ENCODE results near the gene NR6A1.

NR6A1 gene

GRCh38 chr9:124514125-124514524 lies 257.0 kb downstream of the NR6A1 start:
- DNase-seq = no peak

DNA sequence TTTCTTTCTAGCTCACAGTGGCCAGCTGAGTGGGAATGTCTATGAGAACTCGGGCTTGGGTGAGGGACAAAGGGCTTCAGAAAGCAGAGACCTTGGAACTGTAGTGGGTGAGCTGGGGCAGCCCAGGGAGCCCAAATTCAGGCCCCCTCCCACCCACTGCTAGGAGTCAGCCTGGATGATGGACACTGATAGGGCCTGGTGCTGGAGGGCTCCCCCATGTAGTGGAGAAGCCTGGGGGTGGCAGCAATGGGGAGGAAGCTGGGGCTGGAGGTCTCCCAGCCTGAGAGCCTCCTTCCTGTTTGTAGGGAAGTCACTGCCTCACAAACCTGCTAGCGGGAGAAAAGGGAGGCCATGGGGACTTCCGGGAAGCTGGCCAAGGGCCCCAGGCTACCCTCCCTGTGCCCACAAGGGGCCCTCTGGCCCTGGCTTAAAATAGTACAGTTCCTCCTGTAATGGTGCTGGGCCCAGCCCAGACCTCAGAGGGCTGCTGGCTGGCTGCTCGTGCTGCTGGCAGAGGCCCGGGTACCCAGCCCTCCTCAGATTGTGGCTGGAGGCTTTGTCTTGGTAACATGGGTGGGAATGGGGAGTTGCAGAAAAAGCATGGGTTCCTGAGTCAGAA lies 257.6 kb downstream of the NR6A1 start:
- peak; percentile 12 to 28 for DNase-seq

DNA sequence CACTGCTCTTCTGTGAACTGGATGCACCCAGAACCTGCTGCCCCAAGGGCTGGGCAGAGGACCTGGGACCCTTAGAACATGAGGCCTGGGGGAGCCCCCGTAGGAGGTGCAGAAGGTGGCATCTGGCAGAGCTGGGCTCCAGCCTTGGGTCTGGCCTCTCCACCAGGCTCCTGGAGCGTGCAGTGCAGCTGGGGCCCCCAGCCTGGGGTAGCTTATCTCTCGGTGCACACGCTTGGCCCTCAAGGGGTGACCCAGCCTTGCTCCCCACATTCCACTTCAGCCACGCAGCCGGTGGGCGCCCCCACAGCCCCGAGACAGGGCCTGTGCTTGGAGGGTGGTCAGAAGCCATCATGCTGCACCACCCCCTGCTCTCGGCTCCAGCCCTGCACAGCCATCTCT lies 258.3 kb downstream of the NR6A1 start:
- DNase-seq = no peak

GRCh38 chr9:124511891-124512805 lies 259.0 kb downstream of the NR6A1 start:
- no peak for DNase-seq

- no peak for DNase-seq
Observed at GRCh38 chr9:124511426-124511840, 259.7 kb downstream of the NR6A1 start.

DNA sequence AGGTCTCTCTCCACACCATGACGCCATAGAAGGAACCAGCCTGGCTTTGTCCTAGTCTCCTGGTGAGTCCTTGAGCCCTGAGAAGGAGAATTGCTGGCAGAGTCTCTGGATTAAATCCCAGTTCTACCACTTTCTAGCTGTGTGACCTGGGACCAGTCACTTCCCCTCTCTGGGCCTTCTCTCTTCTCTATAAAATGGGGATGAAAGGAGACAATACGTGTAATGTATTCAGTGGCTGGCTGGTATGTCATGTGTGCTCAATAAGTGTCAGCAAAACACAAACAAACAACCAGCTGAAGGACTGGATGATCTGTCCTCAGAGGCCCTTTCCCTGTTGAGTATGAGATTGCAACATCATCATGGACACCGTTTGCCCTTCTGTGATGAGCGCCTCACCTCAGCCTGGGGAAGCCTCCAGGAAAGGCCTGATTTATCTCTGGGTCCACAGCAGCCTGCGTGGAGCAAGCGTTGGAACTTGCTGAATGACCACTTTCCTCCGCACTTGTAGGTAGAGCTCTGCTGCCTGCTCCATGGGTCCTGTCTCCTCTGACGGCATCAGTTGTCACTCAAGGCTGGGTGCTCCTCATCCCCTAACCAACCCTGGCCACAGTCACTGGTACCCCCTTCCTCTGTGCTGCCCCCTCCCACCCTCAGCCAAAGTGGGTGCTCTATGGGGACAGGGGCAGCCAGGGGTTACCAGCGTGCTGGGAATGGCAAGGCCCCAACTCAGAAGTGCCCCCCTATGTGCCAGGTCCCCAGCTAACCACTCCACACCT lies 260.3 kb downstream of the NR6A1 start:
- no peak for DNase-seq

DNA sequence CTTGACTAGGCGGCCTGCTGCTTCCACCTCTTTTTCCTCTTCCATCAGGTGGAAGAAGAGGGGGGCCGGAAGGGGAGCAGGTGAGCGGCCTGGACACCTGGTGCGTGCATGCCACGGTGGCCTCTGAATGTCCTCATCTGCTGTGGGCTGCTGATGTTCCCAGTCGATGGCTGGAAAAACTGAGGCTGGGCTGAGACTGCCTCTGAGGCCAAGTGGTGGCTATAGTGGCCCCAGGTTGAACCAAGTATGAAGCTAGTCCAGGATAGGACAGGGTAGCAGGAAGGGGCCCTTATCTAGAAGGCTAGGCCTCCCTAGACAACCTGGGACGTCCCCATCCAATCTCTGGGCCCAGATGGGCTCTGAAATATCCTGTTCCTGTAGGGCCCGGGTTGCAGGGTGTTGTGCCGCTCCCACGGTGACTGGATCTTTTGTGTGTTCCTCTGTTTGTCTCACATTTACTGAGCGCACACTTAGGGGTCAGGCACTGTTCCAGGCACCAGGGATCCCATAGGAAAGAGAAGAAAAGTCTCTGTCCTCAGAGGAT lies 263.2 kb downstream of the NR6A1 start:
- no peak for DNase-seq

DNA sequence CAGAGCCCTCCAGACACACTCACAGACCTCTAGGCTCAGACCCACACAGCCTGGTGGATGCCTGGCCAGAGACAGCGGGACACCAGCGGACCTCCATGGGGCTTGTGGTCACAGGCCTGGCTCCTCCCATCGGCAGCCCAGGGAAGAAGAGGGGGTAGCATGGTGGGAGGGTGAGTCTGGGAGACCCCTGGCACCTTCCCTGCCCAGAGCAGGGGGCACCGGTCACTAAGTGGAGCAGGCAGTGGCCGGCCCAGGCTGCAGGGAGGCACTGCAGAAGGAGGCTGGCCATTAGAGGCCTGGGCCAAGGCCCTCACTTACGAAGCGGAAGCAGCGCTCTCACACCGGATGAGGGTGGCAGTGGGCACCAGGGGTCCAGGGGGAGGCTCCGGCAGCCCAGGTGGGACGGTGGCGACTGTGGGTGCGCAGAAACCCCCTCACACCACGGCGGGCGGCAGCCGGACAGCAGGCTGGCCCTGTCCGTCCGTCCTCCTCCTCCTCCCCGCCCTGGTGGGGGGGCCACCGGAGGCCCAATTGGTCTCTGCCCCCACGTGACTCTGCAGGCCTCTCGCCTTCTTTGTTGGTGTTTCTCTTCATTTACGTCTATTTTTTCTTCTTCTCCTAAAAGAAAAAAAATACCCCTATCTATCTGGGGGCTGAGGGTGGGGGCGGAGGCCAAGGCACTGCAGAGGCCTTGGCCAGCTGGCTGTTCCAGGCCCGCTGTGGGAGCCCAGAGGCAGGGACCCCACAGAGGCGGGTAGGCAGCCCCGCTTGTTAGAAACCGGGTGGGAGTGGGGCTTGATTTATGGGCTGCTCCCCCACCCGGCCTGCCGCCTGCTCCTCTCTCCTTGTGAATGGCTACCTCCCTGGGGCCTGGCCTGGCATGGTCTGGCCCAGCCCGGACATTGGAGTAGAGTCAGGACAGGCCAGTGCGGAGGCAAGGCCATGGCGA lies 263.9 kb downstream of the NR6A1 start, which contains the start of gene NR5A1:
Gene NR5A1, minus strand, starts transcription at position 469 of the 949 bp plus-strand sequence. CDS start 4,004 bp downstream, outside the sequence.
- no peak for DNase-seq

GRCh38 chr9:124506433-124506832 lies 264.7 kb downstream of the NR6A1 start:
- DNase-seq = no peak

- no peak for DNase-seq
Observed at GRCh38 chr9:124505901-124506346, 265.2 kb downstream of the NR6A1 start.

GRCh38 chr9:124505006-124505900 lies 265.9 kb downstream of the NR6A1 start:
- DNase-seq = no peak

GRCh38 chr9:124504530-124505005 lies 266.5 kb downstream of the NR6A1 start:
- no peak for DNase-seq

DNA sequence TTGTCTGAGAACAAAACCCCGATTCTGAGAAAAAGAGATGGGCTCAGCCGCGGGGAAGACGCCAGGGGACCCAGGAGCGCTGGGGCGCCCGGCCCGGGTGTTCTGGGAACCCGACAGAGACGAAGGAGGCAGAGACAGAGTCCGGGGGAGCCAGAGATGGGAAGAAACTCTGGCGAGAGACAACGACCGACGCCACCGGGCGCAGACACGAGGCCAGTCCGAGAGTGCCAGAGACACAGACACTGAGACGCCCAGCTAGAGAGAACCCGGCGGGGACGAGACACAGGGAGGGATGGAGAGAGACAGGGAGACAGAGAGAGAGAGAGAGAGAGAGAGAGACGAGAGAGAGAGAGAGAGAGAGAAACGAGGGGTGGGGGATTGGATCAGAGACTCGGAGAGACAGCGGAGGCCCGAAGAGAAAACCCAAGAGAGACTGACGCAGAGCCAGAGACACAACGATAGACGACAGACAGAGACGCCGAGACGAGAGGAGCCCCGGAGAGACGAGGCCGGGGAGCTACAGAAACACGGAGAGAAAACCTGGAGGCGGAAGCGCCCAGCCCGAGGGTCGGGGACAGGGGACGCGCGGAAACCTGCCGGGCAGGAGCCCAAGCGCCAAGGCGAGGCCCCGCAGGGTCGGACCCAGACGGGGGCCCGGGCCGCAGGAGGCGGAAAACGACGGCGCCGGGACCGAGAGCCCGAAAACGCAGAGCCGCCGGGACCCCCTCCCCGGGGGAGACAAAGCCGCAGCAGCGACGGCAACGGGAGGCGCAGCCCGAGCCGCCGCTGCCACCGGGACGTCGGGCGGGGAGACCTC lies 267.2 kb downstream of the NR6A1 start:
- DNase-seq = no peak

DNA sequence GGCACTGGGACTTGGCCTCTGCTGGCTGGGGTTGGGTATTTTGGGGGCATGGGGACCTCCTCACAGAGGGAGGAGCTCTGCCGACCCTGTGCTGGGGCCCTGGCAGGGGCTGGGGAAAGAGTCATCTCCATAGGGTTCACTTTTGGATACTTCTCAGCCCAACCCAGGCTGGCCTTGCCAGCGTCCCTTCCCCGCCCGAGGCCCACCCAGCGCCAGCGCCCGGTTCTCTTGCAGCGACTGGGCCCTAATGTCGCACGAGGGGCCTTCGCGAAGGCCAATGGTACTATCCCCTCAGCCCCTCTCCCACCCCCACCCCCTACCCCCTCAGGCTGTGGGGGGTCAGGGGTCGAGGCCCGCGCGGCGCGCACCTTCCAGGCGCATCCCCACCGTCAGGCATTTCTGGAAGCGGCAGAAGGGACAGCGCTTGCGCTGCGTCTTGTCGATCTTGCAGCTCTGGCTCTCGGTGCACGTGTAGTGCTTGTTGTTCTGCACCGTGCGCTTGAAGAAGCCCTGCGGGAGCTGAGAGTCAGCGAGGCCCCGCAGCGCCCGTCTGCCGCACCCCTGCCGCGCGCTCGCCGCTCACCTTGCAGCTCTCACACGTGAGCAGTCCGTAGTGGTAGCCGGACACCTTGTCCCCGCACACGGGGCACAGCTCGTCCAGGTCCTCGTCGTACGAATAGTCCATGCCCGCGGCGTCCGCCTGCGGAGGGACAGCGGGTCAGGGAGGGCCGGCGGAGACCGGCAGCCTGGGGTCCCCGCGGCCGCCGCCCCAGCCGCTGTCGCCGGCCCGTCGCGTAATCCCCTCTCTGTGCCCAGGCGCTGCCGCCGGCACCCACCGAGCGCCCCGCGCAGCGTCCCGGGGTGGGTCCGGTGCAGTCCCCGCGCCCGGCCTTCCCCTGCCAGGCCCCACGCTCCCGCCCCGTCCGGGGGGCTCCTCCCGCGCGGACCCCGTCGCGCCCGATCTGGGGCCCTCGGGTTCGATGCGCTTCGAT lies 268.1 kb downstream of the NR6A1 start:
- DNase-seq = no peak

- no peak for DNase-seq
Observed at GRCh38 chr9:124501771-124502320, 269.3 kb downstream of the NR6A1 start.

- no peak for DNase-seq
Observed at GRCh38 chr9:124500796-124501611, 270.1 kb downstream of the NR6A1 start.

Measured in AML-193 (cell line).